ENCODE data around the gene KCNK3. TPM values are rescaled to one million over a fixed set of nuclear protein-coding genes. Genes with fewer than 3 reads are reported as not detected.
"Not testable (repeated sequence)": the region's sequence is repeated elsewhere in the genome, so short reads cannot be mapped to it uniquely, and the experiment has no call there.

KCNK3 gene
- total and polyA plus RNA-seq, 2 of the 13 experiments (the other 11 are each of a cell fraction or from before 2014, with no cell fraction given): not detected

DNA sequence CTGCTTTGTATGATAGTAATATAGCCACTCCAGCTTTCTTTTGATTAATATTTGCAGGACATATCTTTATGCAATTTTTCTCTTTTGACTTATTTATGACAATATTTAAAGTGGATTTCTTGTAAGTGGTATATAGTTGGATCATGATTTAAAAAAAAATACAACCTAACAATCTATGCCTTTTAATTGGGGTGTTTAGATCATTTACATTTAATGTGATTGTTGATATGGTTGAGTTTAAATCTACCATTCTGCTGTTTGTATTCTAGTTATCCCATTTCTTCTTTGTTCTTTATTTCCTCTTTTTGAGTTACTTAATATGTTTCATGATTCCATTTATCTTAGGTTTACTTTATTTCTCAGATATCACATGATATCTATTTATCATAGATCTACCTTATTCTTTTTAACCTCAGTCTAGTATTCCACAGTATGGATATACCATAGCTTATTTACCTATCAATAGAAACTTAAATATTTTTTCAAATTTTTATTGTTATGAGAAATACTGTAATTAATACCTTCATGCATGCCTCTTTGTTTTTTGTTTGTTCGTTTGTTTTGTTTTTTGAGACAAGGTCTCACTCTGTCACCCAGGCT is 32.1 kb upstream of the KCNK3 start (continued):
- no peak for TF ChIP-seq NONO (IDR thresholded peaks at IDR 0.05)
- TF ChIP-seq NONO (CRISPR knock-in tag; conservative IDR thresholded peaks at IDR 0.05): no peak
- TF ChIP-seq, protein P1, sequence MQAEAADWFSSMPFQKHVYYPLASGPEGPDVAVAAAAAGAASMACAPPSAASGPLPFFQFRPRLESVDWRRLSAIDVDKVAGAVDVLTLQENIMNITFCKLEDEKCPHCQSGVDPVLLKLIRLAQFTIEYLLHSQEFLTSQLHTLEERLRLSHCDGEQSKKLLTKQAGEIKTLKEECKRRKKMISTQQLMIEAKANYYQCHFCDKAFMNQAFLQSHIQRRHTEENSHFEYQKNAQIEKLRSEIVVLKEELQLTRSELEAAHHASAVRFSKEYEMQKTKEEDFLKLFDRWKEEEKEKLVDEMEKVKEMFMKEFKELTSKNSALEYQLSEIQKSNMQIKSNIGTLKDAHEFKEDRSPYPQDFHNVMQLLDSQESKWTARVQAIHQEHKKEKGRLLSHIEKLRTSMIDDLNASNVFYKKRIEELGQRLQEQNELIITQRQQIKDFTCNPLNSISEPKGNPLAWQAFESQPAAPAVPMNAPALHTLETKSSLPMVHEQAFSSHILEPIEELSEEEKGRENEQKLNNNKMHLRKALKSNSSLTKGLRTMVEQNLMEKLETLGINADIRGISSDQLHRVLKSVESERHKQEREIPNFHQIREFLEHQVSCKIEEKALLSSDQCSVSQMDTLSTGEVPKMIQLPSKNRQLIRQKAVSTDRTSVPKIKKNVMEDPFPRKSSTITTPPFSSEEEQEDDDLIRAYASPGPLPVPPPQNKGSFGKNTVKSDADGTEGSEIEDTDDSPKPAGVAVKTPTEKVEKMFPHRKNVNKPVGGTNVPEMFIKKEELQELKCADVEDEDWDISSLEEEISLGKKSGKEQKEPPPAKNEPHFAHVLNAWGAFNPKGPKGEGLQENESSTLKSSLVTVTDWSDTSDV (CRISPR knock-in tag; IDR thresholded peaks at IDR 0.05): no peak
- no peak for TF ChIP-seq ZNF773 (CRISPR knock-in tag; IDR thresholded peaks at IDR 0.05; ENCODE audit: borderline replicate concordance)
- TF ChIP-seq HOXD1 (CRISPR knock-in tag; IDR thresholded peaks at IDR 0.05): no peak
- TF ChIP-seq, protein P2, sequence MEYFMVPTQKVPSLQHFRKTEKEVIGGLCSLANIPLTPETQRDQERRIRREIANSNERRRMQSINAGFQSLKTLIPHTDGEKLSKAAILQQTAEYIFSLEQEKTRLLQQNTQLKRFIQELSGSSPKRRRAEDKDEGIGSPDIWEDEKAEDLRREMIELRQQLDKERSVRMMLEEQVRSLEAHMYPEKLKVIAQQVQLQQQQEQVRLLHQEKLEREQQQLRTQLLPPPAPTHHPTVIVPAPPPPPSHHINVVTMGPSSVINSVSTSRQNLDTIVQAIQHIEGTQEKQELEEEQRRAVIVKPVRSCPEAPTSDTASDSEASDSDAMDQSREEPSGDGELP (IDR thresholded peaks at IDR 0.05; ENCODE audit: borderline replicate concordance, low read depth): no peak
- TF ChIP-seq, protein P3, sequence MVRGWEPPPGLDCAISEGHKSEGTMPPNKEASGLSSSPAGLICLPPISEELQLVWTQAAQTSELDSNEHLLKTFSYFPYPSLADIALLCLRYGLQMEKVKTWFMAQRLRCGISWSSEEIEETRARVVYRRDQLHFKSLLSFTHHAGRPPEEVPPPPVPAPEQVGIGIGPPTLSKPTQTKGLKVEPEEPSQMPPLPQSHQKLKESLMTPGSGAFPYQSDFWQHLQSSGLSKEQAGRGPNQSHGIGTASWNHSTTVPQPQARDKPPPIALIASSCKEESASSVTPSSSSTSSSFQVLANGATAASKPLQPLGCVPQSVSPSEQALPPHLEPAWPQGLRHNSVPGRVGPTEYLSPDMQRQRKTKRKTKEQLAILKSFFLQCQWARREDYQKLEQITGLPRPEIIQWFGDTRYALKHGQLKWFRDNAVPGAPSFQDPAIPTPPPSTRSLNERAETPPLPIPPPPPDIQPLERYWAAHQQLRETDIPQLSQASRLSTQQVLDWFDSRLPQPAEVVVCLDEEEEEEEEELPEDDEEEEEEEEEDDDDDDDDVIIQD (CRISPR knock-in tag; IDR thresholded peaks at IDR 0.05; ENCODE audit: low read depth): no peak
- TF ChIP-seq, protein P4, sequence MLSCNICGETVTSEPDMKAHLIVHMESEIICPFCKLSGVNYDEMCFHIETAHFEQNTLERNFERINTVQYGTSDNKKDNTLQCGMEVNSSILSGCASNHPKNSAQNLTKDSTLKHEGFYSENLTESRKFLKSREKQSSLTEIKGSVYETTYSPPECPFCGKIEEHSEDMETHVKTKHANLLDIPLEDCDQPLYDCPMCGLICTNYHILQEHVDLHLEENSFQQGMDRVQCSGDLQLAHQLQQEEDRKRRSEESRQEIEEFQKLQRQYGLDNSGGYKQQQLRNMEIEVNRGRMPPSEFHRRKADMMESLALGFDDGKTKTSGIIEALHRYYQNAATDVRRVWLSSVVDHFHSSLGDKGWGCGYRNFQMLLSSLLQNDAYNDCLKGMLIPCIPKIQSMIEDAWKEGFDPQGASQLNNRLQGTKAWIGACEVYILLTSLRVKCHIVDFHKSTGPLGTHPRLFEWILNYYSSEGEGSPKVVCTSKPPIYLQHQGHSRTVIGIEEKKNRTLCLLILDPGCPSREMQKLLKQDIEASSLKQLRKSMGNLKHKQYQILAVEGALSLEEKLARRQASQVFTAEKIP (CRISPR knock-in tag; IDR thresholded peaks at IDR 0.05; ENCODE audit: borderline replicate concordance): no peak
- TF ChIP-seq CENPX (CRISPR knock-in tag; IDR thresholded peaks at IDR 0.05): no peak
- TF ChIP-seq ZNF556 (CRISPR knock-in tag; IDR thresholded peaks at IDR 0.05; ENCODE audit: borderline replicate concordance): no peak
- no peak for TF ChIP-seq ZNF792 (CRISPR knock-in tag; IDR thresholded peaks at IDR 0.05)
- no peak for TF ChIP-seq ARNT (IDR thresholded peaks at IDR 0.05)

DNA sequence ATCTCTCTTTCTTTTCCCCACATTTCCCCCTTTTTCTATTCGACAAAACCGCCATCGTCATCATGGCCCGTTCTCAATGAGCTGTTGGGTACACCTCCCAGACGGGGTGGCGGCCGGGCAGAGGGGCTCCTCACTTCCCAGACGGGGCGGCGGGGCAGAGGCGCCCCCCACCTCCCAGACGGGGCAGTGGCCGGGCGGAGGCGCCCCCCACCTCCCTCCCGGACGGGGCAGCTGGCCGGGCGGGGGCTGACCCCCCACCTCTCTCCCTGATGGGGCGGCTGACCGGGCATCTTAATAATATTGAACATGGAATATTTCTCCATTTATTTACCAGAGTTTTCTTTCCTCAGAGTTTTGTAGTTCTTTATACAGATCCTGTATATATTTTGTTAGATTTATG is 27.2 kb upstream of the KCNK3 start:
- POLR2A ChIA-PET; H2AFZ ChIP-seq (ENCODE audit: low read length); intact Hi-C loops (cut with micrococcal nuclease; ENCODE audit: unreplicated experiment); H3K4me1 ChIP-seq (ENCODE audit: insufficient read depth, low read length); ATAC-seq; FAIRE-seq; H3K9me3 ChIP-seq (ENCODE audit: low read length); DNase-seq (ENCODE audit: low spot score); H3K9ac ChIP-seq (ENCODE audit: insufficient read depth, low read depth, low read length); H3K27ac ChIP-seq (ENCODE audit: extremely low read length, insufficient read depth, low read length); H3K36me3 ChIP-seq (replicated peaks in 1 of 2; ENCODE audit: control insufficient read depth in 1 of 2, insufficient read depth in 2 of 2, low read length in 2 of 2); H3K4me2 ChIP-seq (ENCODE audit: low read depth, low read length); H4K20me1 ChIP-seq (ENCODE audit: insufficient read depth, low read length); H3K79me2 ChIP-seq (ENCODE audit: insufficient read depth, low read length); H3K4me3 ChIP-seq (replicated peaks in 1 of 3; ENCODE audit: insufficient read depth in 1 of 3, low read depth in 2 of 3, low read length in 3 of 3); BruUV-seq (replicated peaks); in situ Hi-C loops (cut with HindIII; ENCODE audit: extremely low pct_ligation_motif_present, low pct_unique_long_range_greater_than_20kb); CTCF ChIA-PET (ENCODE audit: low intra/inter-chr PET ratio, low total read pairs): not testable (repeated sequence)
- peaks cover 2 to 10% of the 10 kb centered on the region in 2 experiments; a peak in 2 of 5 replicates for H3K27me3 ChIP-seq (ENCODE audit: control insufficient read depth in 1 of 2, insufficient read depth in 2 of 2, low read length in 2 of 2)
- 37% methylated on average over 21 of the region's 21 CpGs for WGBS (ENCODE audit: low lambda C conversion rate)

Measured in HepG2 (cell line).